Mononuclear cell (primary cell): ENCODE measurements around the gene TMC8. TPM values are rescaled to one million over a fixed set of nuclear protein-coding genes. Genes with fewer than 3 reads are reported as not detected.
"Not testable (repeated sequence)": the region's sequence is repeated elsewhere in the genome, so short reads cannot be mapped to it uniquely, and the experiment has no call there.

Experiments used
- H3K27me3 ChIP-seq: 2 replicates; pipeline ENCODE4 v1.6.0; 2011; ENCODE audit warnings: low read length, control low read depth; ENCODE audit not compliant: insufficient read depth
- H3K4me1 ChIP-seq: 2 replicates; pipeline ENCODE4 v1.5.1; 2011; ENCODE audit warnings: mild to moderate bottlenecking, low read length, control low read depth; ENCODE audit not compliant: insufficient read depth
- H3K4me3 ChIP-seq: 2 replicates; pipeline ENCODE4 v1.5.1; 2011; ENCODE audit warnings: mild to moderate bottlenecking, low read length, moderate library complexity
- H3K9me3 ChIP-seq: 2 replicates; pipeline ENCODE4 v1.5.1; 2011; ENCODE audit warnings: low read depth, mild to moderate bottlenecking, control low read depth, low read length
- total RNA-seq: library from RNA; depleted of rRNA; stranded (reverse); fragments of >200 nt; gene quantifications from one replicate; pipeline ENCODE4 v1.2.3, GENCODE V29; 2012

Gene TMC8
- total RNA-seq, 1 donor, result 138 TPM

DNA sequence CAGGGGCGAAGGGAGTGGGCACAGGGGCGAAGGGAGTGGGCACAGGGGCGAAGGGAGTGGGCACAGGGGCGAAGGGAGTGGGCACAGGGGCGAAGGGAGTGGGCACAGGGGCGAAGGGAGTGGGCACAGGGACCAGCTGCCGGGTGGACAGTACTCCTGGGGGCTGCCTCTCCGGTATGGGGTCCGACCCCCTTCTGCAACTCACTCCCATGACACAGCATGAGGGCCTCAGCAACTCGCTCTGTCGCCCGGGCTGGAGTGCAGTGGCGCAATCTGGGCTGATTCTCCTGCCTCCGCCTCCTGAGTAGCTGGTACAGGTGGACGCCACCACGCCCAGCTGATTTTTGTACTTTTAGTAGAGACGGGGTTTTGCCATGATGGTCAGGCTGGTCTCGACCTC is 14.8 kb upstream of the TMC8 start:
- H3K9me3 ChIP-seq, H3K27me3 ChIP-seq, H3K4me3 ChIP-seq: not testable (repeated sequence)
- peaks cover 66% of the 10 kb centered on the region for H3K4me1 ChIP-seq

DNA sequence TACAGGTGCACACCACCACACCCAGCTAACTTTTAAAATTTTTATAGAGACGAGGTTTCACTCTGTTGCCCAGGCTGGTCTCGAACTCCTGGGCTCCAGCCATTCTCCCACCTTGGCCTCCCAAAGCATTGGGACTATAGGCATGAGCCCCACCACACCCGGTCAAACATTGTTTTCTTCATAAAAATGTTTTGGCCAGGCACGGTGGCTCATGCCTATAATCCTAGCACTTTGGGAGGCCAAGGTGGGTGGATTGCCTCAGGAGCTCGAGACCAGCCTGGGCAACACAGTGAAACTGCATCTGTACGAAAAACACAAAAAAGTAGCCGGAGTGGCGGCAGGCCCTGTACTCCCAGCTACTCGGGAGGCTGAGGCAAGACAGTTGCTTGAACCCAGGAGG is 14.2 kb upstream of the TMC8 start:
- H3K4me1 ChIP-seq, result peaks cover 73% of the 10 kb centered on the region
- no peaks in the 10 kb centered on the region for H3K9me3 ChIP-seq
- no peak overlapping the region for H3K4me3 ChIP-seq
- no peaks in the 10 kb centered on the region for H3K27me3 ChIP-seq

DNA sequence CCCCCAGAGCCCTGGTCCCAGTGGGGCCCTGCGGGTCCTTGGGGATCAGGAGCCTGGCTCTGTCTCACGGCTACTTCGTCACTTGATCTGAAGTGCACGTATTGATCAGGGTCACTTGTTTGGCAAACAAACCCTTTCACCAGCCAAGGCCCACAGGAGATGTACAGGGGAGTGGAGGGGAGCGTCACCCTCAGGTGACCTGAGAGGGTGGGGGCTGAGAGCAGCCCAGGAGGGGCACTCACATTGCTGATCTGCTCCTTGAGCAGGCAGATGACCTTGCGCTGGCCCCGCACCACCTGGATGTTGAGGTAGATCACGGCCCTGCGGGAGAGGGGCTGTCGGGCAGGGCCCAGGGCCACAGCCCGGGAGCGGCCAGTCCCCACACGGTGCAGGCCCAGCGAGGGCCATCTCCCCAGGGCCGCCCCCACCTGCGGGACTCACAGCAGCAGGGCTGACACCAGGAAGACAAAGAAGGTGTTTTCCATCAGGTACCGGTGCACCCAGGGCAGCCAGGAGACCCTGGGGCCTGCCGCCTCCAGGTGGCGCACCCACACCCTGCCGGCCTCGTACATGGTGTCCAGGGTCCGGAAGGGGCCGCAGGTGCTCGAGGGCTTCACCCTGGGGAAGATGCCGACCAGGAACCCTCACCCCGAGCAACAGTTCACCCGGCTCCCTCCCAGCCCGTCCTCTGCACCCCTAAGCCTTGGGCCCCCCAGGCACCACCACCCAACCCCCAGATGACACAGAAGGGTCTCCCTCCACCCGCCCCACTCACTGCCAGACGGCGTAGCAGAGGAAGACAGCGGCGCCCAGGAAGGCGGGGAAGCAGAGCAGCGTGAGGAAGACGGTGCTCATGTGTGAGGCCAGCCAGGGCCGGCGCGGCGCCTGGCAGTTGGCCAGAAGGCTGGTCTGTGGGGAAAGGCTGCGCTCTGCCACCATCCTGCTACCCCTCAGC is 13.3 kb upstream of the TMC8 start:
- peaks cover 81% of the 10 kb centered on the region for H3K4me1 ChIP-seq

DNA sequence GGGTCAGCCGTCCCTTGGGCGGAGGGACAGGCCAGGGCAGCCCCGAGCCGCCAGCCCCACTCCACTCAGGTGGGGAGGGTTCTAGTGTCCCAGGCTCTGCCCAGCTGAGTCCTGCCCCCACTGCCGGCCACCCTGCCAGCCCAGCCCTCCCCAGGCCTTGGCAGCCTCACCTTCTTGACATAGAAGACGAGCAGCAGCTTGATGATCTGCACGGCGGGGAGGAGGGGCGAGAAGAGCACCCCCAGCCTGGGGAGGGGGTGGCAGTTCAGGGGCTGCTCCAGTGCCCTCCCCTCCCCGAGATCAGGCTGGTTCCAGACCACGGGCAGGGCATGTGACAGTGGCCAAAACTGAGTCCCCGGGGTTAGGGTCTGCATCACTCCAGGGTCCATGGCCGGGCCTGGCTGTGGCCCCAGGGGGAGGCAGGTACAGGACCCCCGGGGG is 11.8 kb upstream of the TMC8 start:
- Histone ChIP-seq H3K27me3 (no peaks in the 10 kb centered on the region), H3K4me1 (peaks cover 81% of the 10 kb centered on the region), H3K9me3 (no peaks in the 10 kb centered on the region), H3K4me3 (no peak overlapping the region)

More for the DNA sequence above, 13.3 kb upstream of the TMC8 start:
- Histone ChIP-seq H3K4me3 (no peak overlapping the region), H3K27me3 (no peaks in the 10 kb centered on the region), H3K9me3 (no peaks in the 10 kb centered on the region)

DNA sequence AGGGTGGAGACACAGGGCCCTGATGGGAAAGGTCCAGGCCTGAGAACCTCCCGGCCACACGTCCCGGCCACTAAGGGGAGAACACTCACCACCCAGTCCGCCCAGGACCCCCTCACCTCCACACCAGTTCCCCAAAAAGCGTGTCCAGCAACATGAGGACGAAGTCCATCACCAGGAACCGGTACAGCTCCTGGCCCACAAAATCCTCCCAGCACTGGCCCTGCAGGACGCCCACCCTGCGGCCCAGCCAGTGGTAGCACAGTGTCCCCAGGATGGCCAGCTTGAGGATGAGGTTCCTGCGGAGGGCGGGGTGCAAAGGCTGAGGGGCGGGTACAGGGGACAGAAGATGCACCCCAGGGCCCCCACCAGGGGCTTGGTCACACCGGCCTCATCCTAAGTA is 10.0 kb upstream of the TMC8 start:
- Histone ChIP-seq H3K4me3 (no peak overlapping the region), H3K9me3 (no peaks in the 10 kb centered on the region), H3K27me3 (no peaks in the 10 kb centered on the region), H3K4me1 (peaks cover 83% of the 10 kb centered on the region)

DNA sequence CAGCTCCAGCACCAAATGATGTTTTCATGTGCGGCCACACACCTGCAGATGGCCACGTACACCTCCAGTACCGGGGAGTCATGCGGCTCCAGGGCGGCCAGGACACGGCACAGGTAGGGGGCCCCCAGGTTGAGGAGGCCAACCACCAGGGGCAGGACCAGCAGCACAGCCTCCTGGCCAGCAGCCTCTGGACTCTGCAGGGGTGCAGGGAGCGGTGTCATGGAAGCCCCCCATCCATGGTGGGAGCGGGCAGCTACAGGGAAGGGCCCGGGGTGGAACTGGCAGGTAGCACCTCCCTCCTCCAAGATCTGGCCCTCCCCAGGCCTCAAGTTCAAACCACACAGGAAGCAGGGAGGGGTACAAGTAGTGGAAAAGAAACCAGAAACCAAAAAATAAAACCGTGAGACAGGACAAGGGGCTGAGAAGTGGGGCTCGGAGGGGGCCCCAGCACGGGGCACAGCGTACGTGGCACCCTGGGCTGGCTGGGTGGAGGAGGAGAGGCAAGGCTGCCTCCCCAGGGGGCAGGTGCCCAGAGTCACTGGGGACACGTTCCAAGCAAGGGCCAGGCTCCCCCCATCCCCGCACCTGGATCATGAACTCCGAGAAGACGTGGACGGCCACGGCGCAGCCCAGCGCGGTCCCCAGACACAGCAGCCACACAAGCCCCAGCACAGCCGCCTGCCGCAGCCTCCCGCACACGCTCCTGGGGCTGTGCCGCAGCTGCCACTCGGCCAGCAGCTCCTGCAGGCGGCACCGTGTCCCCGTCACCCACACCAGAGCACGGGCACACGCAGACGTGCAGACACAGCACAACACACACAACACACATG is 9.4 kb upstream of the TMC8 start:
- no peaks in the 10 kb centered on the region for H3K9me3 ChIP-seq
- H3K4me3 ChIP-seq, result no peak overlapping the region
- peaks cover 89% of the 10 kb centered on the region for H3K4me1 ChIP-seq
- no peaks in the 10 kb centered on the region for H3K27me3 ChIP-seq

DNA sequence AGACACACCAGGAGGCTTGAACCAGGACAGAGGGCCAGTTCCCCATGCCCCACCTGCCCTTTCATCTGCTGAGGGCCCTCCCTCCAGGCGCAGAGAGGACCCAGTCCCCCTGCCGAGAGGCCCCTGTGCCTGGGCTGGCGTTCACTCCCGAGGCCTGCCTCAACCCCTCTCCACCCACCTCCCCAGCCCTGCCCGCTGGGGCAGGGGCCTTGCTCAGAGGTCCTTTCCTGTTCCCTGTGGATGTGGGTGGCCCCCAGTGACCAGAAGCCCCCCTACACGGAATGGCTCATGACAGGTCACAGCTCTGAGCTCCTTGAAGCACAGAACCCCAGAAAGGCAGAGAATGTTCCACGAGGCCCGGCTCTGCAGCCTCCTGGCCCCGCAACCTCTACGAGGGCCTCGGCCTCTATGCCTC is 8.8 kb upstream of the TMC8 start:
- no peak overlapping the region for H3K4me3 ChIP-seq
- H3K27me3 ChIP-seq, result no peaks in the 10 kb centered on the region
- no peaks in the 10 kb centered on the region for H3K9me3 ChIP-seq
- peaks cover 96% of the 10 kb centered on the region for H3K4me1 ChIP-seq

DNA sequence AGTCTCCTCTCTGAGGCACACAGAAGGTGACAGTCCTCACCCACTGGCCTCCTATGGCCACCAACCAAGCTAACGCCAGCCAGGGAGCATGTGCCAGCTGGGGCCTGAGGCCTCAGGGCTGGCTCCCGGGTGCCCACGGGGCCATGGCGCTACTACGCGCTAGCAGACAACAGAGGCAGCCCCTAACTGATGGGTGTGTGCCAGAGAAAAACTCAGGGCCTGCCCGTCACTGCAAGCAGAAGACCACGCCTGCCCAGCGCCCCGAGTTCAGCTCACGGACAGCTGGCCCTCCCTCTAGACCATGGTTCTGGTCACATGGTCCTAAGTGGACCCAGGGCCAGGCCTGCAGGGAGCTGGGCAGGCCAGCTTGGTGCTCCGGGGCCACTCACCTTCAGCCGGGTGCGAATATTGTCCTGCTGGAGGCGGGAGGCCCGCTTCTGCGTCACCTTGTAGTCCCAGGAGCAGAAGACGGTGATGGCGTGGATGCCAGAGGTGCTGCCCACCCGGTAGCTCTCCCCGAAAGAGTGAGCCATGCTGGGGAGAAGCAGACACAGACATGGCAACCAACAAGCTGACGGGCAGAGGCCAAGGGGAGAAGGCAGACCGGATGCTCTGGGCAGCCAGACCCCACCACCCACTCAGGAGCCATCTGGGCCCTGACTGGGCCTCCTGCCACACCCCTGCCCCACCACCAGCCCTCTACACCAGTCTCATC is 8.2 kb upstream of the TMC8 start:
- Histone ChIP-seq H3K27me3 (no peaks in the 10 kb centered on the region), H3K9me3 (no peaks in the 10 kb centered on the region), H3K4me3 (no peak overlapping the region), H3K4me1 (peaks cover 95% of the 10 kb centered on the region)

DNA sequence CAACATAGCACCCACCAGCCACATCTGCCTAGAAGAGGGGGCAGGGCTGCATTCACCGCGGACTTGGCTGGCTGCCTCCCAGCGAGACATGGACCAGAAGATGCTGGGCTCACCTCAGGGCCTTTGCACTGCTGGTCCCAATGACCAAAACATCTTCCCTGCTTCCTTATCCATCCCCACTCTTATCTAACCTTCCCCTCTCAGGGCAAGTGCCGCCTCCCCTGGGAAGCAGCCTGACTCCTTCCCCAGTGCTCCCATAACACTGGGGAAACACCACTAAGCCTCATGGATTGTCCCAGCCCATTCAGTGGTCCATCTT is 7.7 kb upstream of the TMC8 start:
- no peaks in the 10 kb centered on the region for H3K27me3 ChIP-seq
- no peak overlapping the region for H3K4me3 ChIP-seq
- no peaks in the 10 kb centered on the region for H3K9me3 ChIP-seq
- peaks cover 89% of the 10 kb centered on the region for H3K4me1 ChIP-seq

DNA sequence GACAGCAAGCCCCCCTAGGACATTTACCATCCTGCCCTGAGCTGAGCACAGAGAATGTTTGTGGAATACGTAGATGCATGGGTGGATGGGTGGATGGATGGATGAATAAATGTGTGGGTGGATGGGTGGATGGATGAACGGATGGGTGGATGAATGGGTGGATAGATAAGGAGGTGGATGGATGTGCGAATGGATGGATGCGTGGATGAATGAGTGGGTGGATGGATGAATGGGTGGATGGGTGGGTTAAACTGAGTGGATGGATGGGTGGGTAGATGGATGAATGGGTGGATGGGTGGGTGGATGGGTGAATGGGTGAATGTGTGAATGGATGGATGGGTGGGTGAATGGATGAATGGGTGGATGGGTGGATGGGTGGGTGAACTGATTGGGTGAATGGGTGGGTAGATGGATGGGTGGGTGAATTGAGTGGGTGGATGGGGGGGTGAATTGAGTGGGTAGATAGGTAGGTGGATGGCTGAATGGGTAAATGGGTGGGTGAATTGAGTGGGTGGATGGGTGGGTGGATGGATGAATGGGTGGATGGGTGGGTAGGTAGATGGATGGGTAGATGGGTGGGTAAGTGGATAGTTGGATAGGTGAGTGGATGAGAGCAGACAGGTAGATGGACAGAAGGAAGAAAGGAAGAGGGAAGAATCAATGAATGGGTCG is 7.2 kb upstream of the TMC8 start:
- Histone ChIP-seq H3K4me3 (no peak overlapping the region), H3K4me1 (peaks cover 87% of the 10 kb centered on the region), H3K27me3 (no peaks in the 10 kb centered on the region), H3K9me3 (no peaks in the 10 kb centered on the region)

DNA sequence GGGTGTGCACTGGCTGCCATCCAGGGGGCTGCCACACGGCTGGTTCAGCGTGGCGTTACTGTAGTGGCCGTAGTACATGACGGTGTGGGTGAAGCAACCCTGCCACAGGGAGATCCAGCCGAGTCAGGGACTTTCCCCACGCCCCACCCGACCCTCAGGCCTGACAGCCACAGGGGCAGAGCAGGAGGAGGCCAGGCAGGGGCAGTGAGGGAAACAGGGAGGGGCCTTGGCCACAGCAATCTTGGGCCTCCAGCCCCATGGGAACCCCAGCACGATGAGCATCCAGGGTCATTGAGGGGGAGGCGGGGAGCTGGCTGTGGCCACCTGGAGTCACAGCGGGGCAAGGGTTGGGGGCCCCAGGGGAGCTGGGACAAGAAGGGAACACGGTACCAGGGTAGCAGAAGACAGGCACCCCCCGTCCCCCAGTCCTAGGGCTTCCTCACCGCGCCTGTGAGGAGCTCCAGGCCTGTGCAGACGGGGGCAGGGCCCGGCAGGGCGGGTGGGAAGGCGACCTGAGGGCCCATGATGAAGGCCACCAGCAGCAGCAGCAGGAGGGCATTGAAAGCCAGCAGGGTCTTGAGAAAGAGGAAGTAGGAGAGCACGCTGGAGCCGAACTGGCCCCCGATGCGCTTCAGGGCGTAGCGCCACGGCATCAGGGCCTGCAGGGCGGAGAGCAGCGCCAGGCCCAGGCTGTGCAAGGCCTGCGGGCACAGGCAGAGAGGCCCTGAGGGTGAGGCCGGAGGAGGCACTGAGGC is 6.3 kb upstream of the TMC8 start:
- Histone ChIP-seq H3K4me3 (no peak overlapping the region), H3K27me3 (no peaks in the 10 kb centered on the region), H3K4me1 (peaks cover 83% of the 10 kb centered on the region), H3K9me3 (no peaks in the 10 kb centered on the region)

DNA sequence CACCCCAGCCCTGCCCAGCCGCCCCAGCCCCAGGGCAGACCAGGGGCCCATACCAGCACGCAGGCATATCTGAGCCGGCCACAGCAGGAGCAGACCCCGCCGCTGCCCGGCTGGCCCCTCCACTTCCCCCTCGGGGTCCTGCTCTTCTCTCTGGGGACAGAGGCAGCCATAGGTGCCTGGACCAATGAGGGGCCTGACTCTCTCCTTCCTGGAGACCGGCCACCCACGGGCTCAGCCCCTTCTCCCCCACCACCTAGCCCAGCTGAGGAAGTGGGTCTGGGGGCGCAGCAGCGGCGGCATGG is 5.8 kb upstream of the TMC8 start:
- H3K4me3 ChIP-seq, result peak overlapping the region; percentile 8
- no peaks in the 10 kb centered on the region for H3K9me3 ChIP-seq
- peaks cover 85% of the 10 kb centered on the region for H3K4me1 ChIP-seq

DNA sequence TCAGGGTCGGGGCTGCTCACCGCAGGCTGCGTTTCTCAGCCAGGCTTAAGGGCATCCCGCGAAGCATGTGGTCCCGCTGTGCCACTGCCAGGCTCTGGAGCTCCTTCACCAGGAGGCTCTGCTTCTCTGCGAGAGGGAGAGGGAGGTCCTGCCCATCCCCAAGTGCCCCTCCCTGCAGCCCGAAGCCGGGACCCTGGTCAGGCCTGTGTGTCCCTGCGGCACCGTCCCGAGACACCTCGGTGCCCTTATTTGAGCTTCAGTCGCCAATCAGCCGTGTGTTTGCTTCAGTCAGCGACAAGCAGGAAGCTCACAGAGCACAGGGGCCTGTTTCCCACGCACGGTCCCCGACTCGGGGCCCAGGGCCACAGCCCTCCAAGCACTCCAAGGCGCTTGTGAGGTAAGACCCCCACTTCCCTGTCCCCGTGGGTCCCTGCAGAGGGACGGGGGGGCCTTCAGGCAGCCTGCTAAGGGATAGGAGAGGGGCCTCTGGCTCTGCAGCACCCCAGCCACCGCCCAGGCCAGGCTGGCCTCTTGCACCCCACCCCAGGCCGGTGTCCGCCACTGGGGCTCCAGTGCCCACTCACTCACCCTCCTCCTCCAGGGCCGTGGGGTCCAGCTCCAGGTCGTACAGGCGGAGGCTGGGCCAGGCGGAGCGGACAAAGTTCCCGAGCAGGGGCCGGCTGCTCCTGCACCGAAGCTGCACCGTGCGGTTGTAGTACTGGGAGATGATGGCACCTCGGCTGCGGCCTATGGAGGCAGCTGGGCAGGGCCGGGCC is 5.2 kb upstream of the TMC8 start:
- Histone ChIP-seq H3K27me3 (no peaks in the 10 kb centered on the region), H3K4me1 (peaks cover 85% of the 10 kb centered on the region), H3K9me3 (no peaks in the 10 kb centered on the region), H3K4me3 (peak overlapping the region; percentile 8)

More for the DNA sequence above, 5.8 kb upstream of the TMC8 start:
- no peaks in the 10 kb centered on the region for H3K27me3 ChIP-seq
